Nephron progenitor cell (in vitro differentiated cells): ENCODE measurements around the gene STAT2.
A peak's percentile ranks its signal among the peaks of the same experiment; 100 is the strongest.

Source experiments
- DNase-seq: peaks from one replicate; pipeline ENCODE4 v3.0.0; 2021
- H3K27ac Mint-ChIP-seq: 2 replicates; pipeline ENCODE4 v1.8.0; 2021; ENCODE audit warnings: mild to moderate bottlenecking, moderate library complexity, mixed read lengths
- H3K27me3 Mint-ChIP-seq: 2 replicates; pipeline ENCODE4 v1.8.0; 2021; ENCODE audit warnings: mild to moderate bottlenecking, low read depth, mixed read lengths; ENCODE audit not compliant: poor library complexity
- H3K36me3 Mint-ChIP-seq: 2 replicates; pipeline ENCODE4 v1.8.0; 2021; ENCODE audit warnings: low read depth, mixed read lengths
- H3K4me1 Mint-ChIP-seq: 2 replicates; pipeline ENCODE4 v1.8.0; 2021; ENCODE audit warnings: mixed read lengths
- H3K4me3 Mint-ChIP-seq: 2 replicates; pipeline ENCODE4 v1.8.0; 2021; ENCODE audit warnings: mild to moderate bottlenecking, moderate library complexity, mixed read lengths
- H3K9me3 Mint-ChIP-seq: 2 replicates; pipeline ENCODE4 v1.8.0; 2021; ENCODE audit warnings: mild to moderate bottlenecking, moderate library complexity, mixed read lengths
- TF ChIP-seq, protein P1 (sequence below): fragments of 200-600 bp; sonication (generic); IDR thresholded peaks from 2 replicates; pipeline ENCODE4 v1.5.0; 2021; ENCODE audit warnings: antibody characterized with exemption

The STAT2 gene

GRCh38 chr12:56333679-56334489 is 26.0 kb downstream of the STAT2 start, which contains the start of gene PAN2:
Gene PAN2 (minus strand): TSS chr12:56334000. CDS start chr12:56333094, 906 bp downstream.
- peaks cover 11% of the 10 kb centered on the region for H3K27me3 Mint-ChIP-seq
- TF ChIP-seq, protein P1, sequence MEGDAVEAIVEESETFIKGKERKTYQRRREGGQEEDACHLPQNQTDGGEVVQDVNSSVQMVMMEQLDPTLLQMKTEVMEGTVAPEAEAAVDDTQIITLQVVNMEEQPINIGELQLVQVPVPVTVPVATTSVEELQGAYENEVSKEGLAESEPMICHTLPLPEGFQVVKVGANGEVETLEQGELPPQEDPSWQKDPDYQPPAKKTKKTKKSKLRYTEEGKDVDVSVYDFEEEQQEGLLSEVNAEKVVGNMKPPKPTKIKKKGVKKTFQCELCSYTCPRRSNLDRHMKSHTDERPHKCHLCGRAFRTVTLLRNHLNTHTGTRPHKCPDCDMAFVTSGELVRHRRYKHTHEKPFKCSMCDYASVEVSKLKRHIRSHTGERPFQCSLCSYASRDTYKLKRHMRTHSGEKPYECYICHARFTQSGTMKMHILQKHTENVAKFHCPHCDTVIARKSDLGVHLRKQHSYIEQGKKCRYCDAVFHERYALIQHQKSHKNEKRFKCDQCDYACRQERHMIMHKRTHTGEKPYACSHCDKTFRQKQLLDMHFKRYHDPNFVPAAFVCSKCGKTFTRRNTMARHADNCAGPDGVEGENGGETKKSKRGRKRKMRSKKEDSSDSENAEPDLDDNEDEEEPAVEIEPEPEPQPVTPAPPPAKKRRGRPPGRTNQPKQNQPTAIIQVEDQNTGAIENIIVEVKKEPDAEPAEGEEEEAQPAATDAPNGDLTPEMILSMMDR = peak; percentile 60
- peak within 1 kb of the TSS; percentile 89 for H3K4me3 Mint-ChIP-seq
- H3K27ac Mint-ChIP-seq = peak within 1 kb of the TSS; percentile 99
- peak; percentile 82 for DNase-seq
- H3K9me3 Mint-ChIP-seq = no peaks in the 10 kb centered on the region
- no peaks in the 10 kb centered on the region for H3K36me3 Mint-ChIP-seq
- peaks cover 26% of the 10 kb centered on the region for H3K4me1 Mint-ChIP-seq

DNA sequence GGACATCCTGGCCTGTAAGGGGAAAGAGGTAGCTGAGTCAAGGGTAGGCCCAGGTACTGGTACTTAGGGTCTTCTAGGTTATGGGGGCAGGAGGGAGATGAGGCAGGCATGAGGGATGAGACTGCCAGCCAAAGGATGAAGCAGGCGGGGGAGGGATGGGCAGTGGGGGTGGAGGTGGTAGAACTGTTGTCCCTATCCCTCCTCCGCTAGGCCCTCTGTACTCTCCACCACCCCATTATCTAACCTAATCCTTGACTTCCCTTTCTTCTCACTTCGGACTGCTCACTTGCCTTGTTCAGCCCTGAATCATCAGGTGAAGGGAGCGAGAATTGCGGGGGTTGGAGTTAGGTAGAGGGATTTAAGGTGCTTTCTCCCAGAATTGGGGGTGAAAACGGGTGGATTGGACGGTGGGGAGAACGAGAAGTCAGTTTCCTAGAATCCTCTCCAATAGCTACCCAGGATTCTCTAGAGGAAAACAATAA is 26.7 kb downstream of the STAT2 start:
- TF ChIP-seq, protein P1 = no peak
- H3K9me3 Mint-ChIP-seq = no peaks in the 10 kb centered on the region
- H3K4me3 Mint-ChIP-seq = peak overlapping the region; percentile 89
- DNase-seq = no peak
- H3K27me3 Mint-ChIP-seq = peaks cover 7% of the 10 kb centered on the region
- peaks cover 3% of the 10 kb centered on the region for H3K36me3 Mint-ChIP-seq
- peaks cover 26% of the 10 kb centered on the region for H3K4me1 Mint-ChIP-seq
- peak overlapping the region; percentile 99 for H3K27ac Mint-ChIP-seq

DNA sequence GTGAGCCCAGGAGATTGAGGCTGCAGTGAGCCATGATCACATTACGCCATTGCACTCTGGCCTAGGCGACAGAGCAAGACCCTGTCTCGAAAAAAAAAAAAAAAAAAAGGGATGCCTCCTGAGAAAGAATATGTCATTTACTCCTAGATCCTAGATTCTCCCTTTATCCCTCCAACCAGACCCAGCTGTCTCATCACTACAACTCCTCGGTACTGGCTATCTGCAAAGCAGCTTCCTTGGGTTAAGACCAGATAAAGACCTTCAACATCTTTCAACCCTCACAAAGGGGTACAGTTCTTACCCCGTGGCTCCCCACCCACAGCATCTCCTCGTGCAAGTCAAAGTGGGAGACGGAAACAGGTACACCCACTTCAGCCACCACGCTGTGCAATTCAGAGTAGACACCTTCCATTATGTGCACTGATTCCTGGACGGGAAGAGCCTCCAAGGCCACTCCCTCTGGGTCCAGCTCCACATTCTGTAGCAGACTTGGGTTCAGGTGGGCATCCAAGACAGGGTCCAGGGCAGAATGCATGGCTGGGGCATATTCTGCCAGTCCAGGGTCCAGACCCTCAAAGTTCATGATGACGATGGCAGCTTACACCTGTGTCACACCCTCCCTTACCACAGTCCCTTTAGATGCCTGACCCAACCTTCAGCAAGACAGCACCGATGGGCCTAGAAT is 27.3 kb downstream of the STAT2 start:
- H3K4me1 Mint-ChIP-seq = peaks cover 26% of the 10 kb centered on the region
- DNase-seq = no peak
- no peaks in the 10 kb centered on the region for H3K9me3 Mint-ChIP-seq
- peaks cover 9% of the 10 kb centered on the region for H3K36me3 Mint-ChIP-seq
- H3K27me3 Mint-ChIP-seq = peaks cover 7% of the 10 kb centered on the region
- peak overlapping the region; percentile 99 for H3K27ac Mint-ChIP-seq
- TF ChIP-seq, protein P1 = no peak
- peak overlapping the region; percentile 89 for H3K4me3 Mint-ChIP-seq

DNA sequence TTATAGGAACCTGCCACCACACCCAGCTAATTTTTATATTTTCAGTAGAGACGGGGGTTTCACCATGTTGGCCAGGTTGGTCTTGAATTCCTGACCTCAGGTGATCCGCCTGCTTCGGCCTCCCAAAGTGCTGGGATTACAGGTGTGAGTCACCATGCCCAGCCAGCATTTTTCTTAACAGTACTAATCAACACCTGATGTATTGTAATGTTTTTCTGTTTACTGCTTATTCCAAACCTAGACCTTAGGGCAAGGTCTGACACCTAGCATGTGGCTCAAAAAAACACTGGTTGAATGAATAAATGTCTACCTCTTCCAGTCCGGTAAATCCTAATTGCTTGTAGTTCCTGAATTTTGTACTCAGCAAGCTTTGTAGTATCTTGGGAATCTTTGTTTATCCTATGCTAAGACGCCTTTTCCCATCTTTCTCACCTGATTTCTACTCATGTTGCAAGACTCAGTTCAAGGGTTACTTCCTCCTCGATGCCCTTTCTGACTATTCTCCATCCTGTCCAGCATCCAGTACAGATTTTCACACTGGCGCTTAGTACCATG is 28.9 kb downstream of the STAT2 start:
- peak overlapping the region; percentile 12 for H3K27ac Mint-ChIP-seq
- peaks cover 13% of the 10 kb centered on the region for H3K36me3 Mint-ChIP-seq
- H3K9me3 Mint-ChIP-seq = no peaks in the 10 kb centered on the region
- no peak for DNase-seq
- TF ChIP-seq, protein P1 = no peak
- peaks cover 3% of the 10 kb centered on the region for H3K27me3 Mint-ChIP-seq
- H3K4me3 Mint-ChIP-seq = no peak overlapping the region
- peaks cover 26% of the 10 kb centered on the region for H3K4me1 Mint-ChIP-seq

- Mint-ChIP-seq H3K36me3 (peaks cover 31% of the 10 kb centered on the region), H3K4me3 (no peak overlapping the region), H3K9me3 (no peaks in the 10 kb centered on the region), H3K4me1 (no peaks in the 10 kb centered on the region), H3K27ac (no peak overlapping the region), H3K27me3 (no peaks in the 10 kb centered on the region)
- TF ChIP-seq, protein P1 = no peak
- DNase-seq = no peak
Measured at GRCh38 chr12:56326533-56326932, 33.4 kb downstream of the STAT2 start.
